ENCODE measurements around the gene FMO5.
"Not testable (repeated sequence)": the region's sequence is repeated elsewhere in the genome, so short reads cannot be mapped to it uniquely, and the experiment has no call there.

FMO5 gene

GRCh38 chr1:147225193-147225730 lies at the start of gene FMO5:
FMO5 (minus strand) TSS chr1:147225339; CDS start chr1:147225029, 310 bp downstream.
- DNase-seq, result peak; percentile 79

GRCh38 chr1:147273409-147274336 lies 48.5 kb upstream of the FMO5 start:
- DNase-seq, result no peak

GRCh38 chr1:147272042-147272441 lies 46.9 kb upstream of the FMO5 start:
- no peak for DNase-seq

DNA sequence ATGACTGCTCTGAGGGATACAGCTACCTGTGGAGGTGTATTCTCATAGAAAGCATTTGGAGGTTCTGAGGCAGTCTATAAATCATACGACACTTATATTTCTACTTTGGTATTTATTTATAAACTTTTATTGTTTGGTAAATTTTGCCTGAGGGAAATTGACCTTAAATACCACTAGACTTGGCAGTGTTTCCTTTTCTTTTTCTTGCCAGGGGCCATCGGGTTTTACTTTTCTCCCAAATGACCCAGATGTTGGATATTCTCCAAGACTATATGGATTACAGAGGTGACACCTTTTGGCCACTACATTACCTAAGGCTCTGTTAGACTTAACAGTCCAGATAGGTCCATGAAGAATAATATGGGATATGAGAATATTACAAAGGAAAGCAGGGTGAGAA lies 45.6 kb upstream of the FMO5 start:
- no peak for DNase-seq

GRCh38 chr1:147267711-147268110 lies 42.6 kb upstream of the FMO5 start:
- DNase-seq, result no peak

DNA sequence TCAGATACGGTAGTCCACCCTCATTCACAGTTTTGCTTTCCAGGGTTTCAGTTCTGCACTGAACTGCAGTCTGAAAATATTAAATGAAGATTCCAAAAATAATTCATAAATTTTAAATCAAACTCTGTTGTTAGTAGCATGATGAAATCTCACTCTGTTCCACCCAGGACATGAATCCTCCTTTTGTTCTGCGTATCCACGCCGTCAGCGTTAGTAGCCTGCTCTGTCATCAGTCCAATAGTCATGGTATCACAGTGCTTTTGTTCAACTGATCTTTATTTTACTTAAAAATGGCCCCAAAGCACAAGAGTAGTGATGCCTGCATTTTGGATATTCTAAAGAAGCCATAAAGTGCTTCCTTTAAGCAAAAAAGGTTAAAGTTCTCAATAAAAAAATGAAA lies 41.2 kb upstream of the FMO5 start:
- no peak for DNase-seq

GRCh38 chr1:147264158-147264768 lies 39.1 kb upstream of the FMO5 start:
- no peak for DNase-seq

DNA sequence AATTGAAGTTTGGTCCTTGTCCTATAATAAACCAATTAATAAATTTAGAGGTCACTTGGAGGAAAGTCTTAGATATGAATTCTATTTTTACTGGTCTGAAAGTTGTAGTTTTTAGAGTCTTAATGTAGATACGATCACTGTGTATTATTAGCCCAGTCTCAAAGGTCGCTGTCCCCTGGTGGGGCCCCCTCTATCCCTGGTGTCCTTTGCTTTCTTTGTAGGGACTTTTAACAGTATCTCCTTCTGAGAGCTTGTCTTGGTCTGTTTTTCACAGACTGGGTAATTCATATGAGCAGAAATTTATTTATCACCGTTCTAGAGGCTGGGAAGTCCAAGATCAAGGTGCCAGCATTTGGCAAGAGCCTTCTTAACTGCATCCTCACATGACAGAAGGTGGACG lies 35.8 kb upstream of the FMO5 start:
- DNase-seq, result no peak

- no peak for DNase-seq
Observed at GRCh38 chr1:147252540-147252939, 27.4 kb upstream of the FMO5 start.

DNA sequence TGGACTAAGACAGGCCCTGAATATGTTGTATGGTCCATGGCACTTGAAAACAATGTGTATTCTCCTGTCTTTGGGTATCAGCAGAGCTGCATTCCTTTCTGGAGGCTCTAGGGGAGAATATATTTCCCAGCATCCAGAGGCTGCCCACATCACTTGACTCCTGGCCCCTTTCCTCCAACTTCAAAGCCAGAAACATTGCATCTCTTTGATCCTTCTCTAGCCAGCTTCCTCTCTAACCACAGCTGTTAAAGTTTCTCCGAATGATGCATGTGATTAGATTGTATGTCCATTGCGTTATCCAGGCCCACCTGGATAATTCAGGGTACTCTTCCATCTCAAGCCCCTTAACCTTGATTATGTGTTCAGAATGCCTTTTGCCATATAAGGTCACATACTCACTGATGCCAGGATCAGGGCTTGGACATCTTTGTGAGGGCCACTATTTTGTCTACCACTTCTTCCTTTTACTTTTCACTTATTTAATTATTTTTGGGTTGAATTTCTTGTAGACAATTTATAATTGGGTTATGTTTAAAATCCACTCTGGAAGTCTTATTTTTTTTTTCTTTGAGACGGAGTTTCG lies 22.6 kb upstream of the FMO5 start:
- no peak for DNase-seq

DNA sequence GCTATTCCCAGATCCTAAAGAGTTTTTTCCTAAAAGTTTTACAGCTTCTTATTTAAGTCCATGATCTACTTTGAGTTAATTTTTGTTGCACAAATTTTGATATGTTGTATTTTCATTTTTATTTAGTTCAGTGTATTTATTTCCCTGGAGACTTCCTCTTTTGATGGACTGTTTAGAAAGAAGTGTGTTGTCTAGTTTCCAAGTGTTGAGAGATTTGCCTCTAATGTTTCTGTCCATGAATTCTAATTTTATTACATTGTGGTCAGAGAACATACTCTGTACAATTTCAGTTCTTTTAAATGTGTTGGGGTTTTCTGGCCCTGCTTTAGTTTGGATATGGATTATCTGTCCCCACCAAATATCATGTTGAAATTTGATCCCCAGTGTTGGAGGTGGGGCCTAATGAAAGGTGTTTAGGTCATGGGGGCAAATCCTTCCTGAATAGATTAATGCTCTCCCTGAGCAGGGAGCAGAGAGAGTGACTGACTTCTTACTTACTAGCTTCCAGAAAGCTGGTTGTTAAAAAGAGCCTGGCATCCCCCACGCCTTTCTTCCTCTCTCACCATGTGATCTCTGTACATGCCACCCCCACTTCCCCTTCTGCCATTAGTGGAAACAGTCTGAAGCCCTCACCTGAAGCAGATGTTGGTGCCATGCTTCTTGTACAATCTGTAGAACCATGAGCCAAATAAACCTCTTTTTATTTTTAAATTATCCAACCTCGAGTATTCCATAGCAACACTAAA lies 21.9 kb upstream of the FMO5 start:
- no peak for DNase-seq

DNA sequence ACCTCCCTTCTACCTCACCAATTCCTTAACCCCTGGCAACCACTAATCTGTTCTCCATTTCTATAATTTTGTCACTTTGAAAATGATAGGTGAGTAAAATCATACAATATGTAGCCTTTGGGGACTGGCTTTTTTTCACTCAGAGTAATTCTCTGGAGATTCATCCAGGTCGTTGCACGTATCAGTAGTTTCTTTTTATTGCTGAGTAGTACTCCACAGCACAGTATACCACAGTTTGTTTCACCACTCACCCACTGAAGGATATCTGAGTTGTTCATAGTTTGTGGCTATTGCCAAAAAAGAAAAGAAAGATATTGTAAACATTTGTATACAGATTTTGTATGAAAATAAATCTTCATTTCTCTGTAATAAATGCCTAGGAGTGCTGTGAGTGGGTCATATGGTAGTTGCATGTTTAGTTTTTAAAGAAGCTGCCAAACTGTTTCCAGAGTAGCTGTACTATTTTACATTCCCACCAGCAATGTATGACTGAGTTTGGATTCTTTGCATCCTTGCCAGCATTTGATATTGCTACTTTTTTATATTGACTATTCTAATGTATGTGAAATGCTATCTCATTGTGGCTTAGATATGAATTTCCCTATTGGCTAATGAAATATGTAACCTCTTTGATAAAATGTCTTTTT lies 21.0 kb upstream of the FMO5 start:
- no peak for DNase-seq

DNA sequence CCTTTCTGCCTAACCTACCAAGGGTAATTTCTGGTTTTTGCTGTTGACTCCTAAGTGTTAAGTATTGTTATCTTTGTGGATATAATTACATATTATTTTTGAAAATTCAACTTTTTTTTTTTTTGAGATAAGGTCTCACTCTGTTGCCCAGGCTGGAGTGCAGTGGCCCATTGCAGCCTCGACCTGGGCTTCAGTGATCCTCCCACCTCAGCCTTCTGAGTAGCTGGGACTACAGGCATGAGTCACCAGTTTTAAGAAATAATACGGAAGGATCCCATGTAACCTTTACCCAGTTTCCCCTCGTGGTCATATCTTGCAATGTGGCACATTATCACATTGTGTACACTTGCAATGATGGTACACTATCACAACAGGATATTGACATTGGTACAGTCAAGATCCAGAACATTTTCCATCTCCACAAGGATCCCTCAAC lies 20.5 kb upstream of the FMO5 start:
- no peak for DNase-seq

DNA sequence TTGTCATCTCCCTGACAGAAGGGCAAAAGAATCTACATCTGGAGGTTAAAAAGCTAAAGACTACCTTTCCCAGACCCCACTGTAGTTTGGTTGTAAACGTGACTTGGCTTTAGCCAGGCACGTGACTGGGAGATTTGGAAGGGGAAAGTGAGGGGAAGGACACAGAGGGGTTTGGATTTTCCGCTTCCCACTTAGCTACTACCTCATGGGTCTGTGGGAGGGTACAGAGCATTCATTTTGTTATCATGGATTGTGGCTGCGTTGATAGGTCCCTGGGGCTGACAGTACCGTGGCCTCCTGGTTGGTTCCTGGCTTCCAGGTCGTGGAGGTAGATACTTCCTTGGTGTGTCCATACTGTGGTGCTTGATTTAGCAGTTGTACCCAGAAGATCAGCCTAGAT lies 20.0 kb upstream of the FMO5 start:
- DNase-seq, result no peak

GRCh38 chr1:147243841-147244240 lies 18.7 kb upstream of the FMO5 start:
- DNase-seq, result no peak

- no peak for DNase-seq
Observed at GRCh38 chr1:147243228-147243685, 18.1 kb upstream of the FMO5 start.

GRCh38 chr1:147242449-147243227 lies 17.5 kb upstream of the FMO5 start, which contains the start of gene CHD1L:
CHD1L (plus strand) TSS chr1:147242684; CDS start chr1:147242704, 20 bp downstream.
- peak; percentile 96 for DNase-seq

DNA sequence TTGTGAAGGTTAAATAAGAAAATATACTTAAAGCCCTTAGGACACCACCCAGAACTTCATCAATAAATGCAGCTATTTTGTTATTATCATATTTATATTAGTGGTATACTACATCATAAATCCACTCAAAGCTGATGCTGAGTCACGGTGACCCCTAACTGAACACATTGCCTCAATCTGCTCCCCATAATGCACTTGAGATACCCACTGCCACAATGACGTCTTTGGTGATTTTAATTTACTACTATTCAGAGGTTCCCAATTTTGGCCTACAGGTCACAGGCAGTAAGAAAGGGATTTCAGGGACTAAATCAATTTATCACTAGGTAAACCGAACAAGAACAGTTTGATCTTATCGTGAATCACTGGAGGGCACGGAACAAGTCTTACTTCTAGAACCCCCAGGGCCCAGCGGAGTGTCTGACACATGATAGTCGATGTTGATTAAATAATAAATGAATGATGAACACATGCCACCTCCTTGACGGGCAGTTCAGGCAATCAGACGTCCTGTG lies 16.9 kb upstream of the FMO5 start:
- no peak for DNase-seq

GRCh38 chr1:147240131-147240721 lies 15.1 kb upstream of the FMO5 start:
- not testable (repeated sequence) for DNase-seq
